Astrocyte of the spinal cord (primary cell): Measurements from ENCODE around the gene SEC31B.

Experiments
- DNase-seq: peaks from one replicate; pipeline ENCODE4 v3.0.0; 2011; ENCODE audit warnings: low read depth, low spot score
- H3K4me3 ChIP-seq: 2 replicates; pipeline ENCODE4 v1.5.1; 2011; ENCODE audit warnings: low read depth, mild to moderate bottlenecking, low read length, moderate library complexity
- CTCF ChIP-seq: IDR thresholded peaks from 2 replicates; pipeline ENCODE4 v1.5.1; 2012; ENCODE audit warnings: low read depth, mild to moderate bottlenecking, low read length, inconsistent platforms
- in situ Hi-C: cut with HindIII; loops from 2 replicates; pipeline ENCODE4 v1.10.0; 2017; ENCODE audit warnings: low sequenced_read_pairs

SEC31B gene

GRCh38 chr10:100469756-100470155 lies 49.9 kb downstream of the SEC31B start:
- no peak for DNase-seq
- in situ Hi-C loops: no loop called here
- no peak for TF ChIP-seq CTCF
- no peak overlapping the region for H3K4me3 ChIP-seq

- H3K4me3 ChIP-seq: no peak overlapping the region
- no peak for TF ChIP-seq CTCF
- DNase-seq: no peak
- in situ Hi-C loops: no loop called here
Observed at GRCh38 chr10:100468978-100469377, 50.7 kb downstream of the SEC31B start.

GRCh38 chr10:100468322-100468721 lies 51.3 kb downstream of the SEC31B start:
- H3K4me3 ChIP-seq: no peak overlapping the region
- no peak for TF ChIP-seq CTCF
- no peak for DNase-seq
- in situ Hi-C loops: no loop called here

- in situ Hi-C loops: no loop called here
- no peak for DNase-seq
- no peak within 1 kb of the TSS for H3K4me3 ChIP-seq
- no peak for TF ChIP-seq CTCF
Observed at GRCh38 chr10:100462709-100463108, 57.0 kb downstream of the SEC31B start, which contains the start of gene WNT8B. WNT8B (plus strand) TSS chr10:100463009; CDS start chr10:100463169, 160 bp downstream.

- no peak for DNase-seq
- no peak overlapping the region for H3K4me3 ChIP-seq
- in situ Hi-C loops: no loop called here
- TF ChIP-seq CTCF: no peak
Observed at GRCh38 chr10:100448951-100449350, 70.7 kb downstream of the SEC31B start.

GRCh38 chr10:100447663-100448062 lies 72.0 kb downstream of the SEC31B start:
- in situ Hi-C loops: no loop called here
- TF ChIP-seq CTCF: no peak
- H3K4me3 ChIP-seq: no peak overlapping the region
- no peak for DNase-seq
